ENCODE results near the gene TCL1B. TPM values are rescaled to one million over a fixed set of nuclear protein-coding genes. Genes with fewer than 3 reads are reported as not detected.

Gene TCL1B
- total and polyA plus RNA-seq, 2 of the 8 experiments (the other 6 are each of a cell fraction or from before 2014, with no cell fraction given) = 9.6 to 11.5 TPM

GRCh38 chr14:95679148-95679815, 6.9 kb upstream of the TCL1B start:
- ChIA-PET CTCF (ENCODE audit: partially characterized antibody) (interaction anchor here (0.6 to 5.2 kb wide), 11 partner anchors 8 to 314 kb away, joined by 3 to 46 read pairs (median 7); no protein-coding TSS in a partner anchor), POLR2A (ENCODE audit: partially characterized antibody) (no interaction called here)
- no peak overlapping the region for H4K91ac ChIP-seq (replicated peaks; ENCODE audit: insufficient read length, low read length)
- FAIRE-seq = no peak
- no peak overlapping the region for H2BK15ac ChIP-seq (ENCODE audit: low read length)
- no peak overlapping the region for H2AFZ ChIP-seq (ENCODE audit: low read length)
- 93% methylated on average over 4 of the region's 4 CpGs; no CpG with 5 or more reads in 1 of the 2 experiments for WGBS, 2 experiments (ENCODE audit: extremely low coverage in 1 of 2, insufficient coverage in 1 of 2, insufficient read length in 1 of 2, insufficient replicate concordance in 2 of 2, low coverage in 1 of 2, low lambda C conversion rate in 2 of 2, missing lambda C conversion rate in 1 of 2)
- no peak for DNase-seq (ENCODE audit: low read depth in 1 of 2, low spot score in 2 of 2)
- H3K14ac ChIP-seq (ENCODE audit: insufficient read length) = no peak overlapping the region
- no peak overlapping the region for H2BK12ac ChIP-seq (ENCODE audit: low read depth, low read length)
- H4K8ac ChIP-seq (ENCODE audit: extremely low read depth, insufficient read depth, low read length) = no peak overlapping the region
- no peaks in the 10 kb centered on the region for H3K79me1 ChIP-seq (ENCODE audit: low read depth, low read length)
- no peak overlapping the region for H3K9ac ChIP-seq (replicated peaks in 1 of 4; ENCODE audit: extremely low read depth in 1 of 4, low read depth in 3 of 4, low read length in 3 of 4)
- H3K23ac ChIP-seq (ENCODE audit: insufficient read length) = no peak overlapping the region
- H3K18ac ChIP-seq (ENCODE audit: extremely low read depth, low read length) = no peak overlapping the region
- no peaks in the 10 kb centered on the region; the same call in 1 of the 2 replicates for H3K23me2 ChIP-seq (ENCODE audit: low read depth, low read length)
- H3K4ac ChIP-seq (replicated peaks; ENCODE audit: insufficient read length, low read depth, low read length) = no peak overlapping the region
- peaks cover 0 to 2% of the 10 kb centered on the region in 2 experiments; a peak in 1 of 4 replicates for H3K9me3 ChIP-seq (ENCODE audit: insufficient read depth in 2 of 2, low read depth in 1 of 2, low read length in 1 of 2)
- no peak overlapping the region for H3K56ac ChIP-seq (replicated peaks; ENCODE audit: insufficient read length, low read depth, low read length)
- H2BK20ac ChIP-seq (ENCODE audit: low read length) = no peak overlapping the region
- H3K27me3 ChIP-seq (replicated peaks in 1 of 4; ENCODE audit: control insufficient read depth in 3 of 4, extremely low read depth in 1 of 4, insufficient read depth in 3 of 4, low read length in 3 of 4) = no peaks in the 10 kb centered on the region; a peak in 2 of 7 replicates
- no peaks in the 10 kb centered on the region for H3K36me3 ChIP-seq (ENCODE audit: control insufficient read depth in 2 of 4, insufficient read depth in 4 of 4, low read length in 3 of 4)
- no peak overlapping the region for H2BK120ac ChIP-seq (replicated peaks; ENCODE audit: low read depth, low read length)
- H4K20me1 ChIP-seq (replicated peaks in 1 of 2; ENCODE audit: control insufficient read depth in 1 of 2, insufficient read depth in 2 of 2, low read length in 2 of 2) = no peaks in the 10 kb centered on the region
- no peak overlapping the region for H3K4me3 ChIP-seq (ENCODE audit: extremely low read depth in 1 of 4, insufficient read depth in 2 of 4, low read depth in 3 of 4, low read length in 4 of 4)
- no peak overlapping the region for H2AK5ac ChIP-seq (ENCODE audit: low read depth, low read length)
- no peak overlapping the region for H3K27ac ChIP-seq (ENCODE audit: low read depth, low read length)
- H3K4me1 ChIP-seq (replicated peaks in 1 of 4; ENCODE audit: control insufficient read depth in 3 of 4, insufficient read depth in 4 of 4, low read length in 3 of 4) = peaks cover 2 to 11% (median 3%) of the 10 kb centered on the region in 4 experiments; a peak in 5 of 7 replicates
- no peak overlapping the region for H3K4me2 ChIP-seq (ENCODE audit: insufficient read depth in 1 of 2, low read depth in 2 of 2, low read length in 2 of 2)
- H2BK5ac ChIP-seq (ENCODE audit: low read depth, low read length) = no peak overlapping the region
- no peak overlapping the region for H4K5ac ChIP-seq (ENCODE audit: insufficient read length, low read depth, low read length)
- H3K79me2 ChIP-seq (ENCODE audit: control insufficient read depth in 1 of 2, insufficient read depth in 2 of 2, low read length in 2 of 2) = no peaks in the 10 kb centered on the region
- TF ChIP-seq KDM5A (IDR thresholded peaks at IDR 0.05; ENCODE audit: low read length) = no peak
- no peak for TF ChIP-seq HDAC2 (IDR thresholded peaks at IDR 0.05; ENCODE audit: borderline replicate concordance in 1 of 2, low read depth in 2 of 2, low read length in 2 of 2)
- TF ChIP-seq CREB1 (IDR thresholded peaks at IDR 0.05) = no peak
- TF ChIP-seq TAF7 (optimal IDR thresholded peaks at IDR 0.05; ENCODE audit: borderline replicate concordance, low read depth, low read length) = no peak
- no peak for TF ChIP-seq HDAC6 (IDR thresholded peaks at IDR 0.05; ENCODE audit: low read depth, low read length)
- no peak for TF ChIP-seq BRCA1 (IDR thresholded peaks at IDR 0.05; ENCODE audit: low read depth, low read length)
- TF ChIP-seq TCF12 (IDR thresholded peaks at IDR 0.05; ENCODE audit: low read depth, low read length) = no peak
- TF ChIP-seq PHF8 (conservative IDR thresholded peaks at IDR 0.05; ENCODE audit: low read depth, low read length) = no peak
- TF ChIP-seq SIX5 (IDR thresholded peaks at IDR 0.05; ENCODE audit: low read depth, low read length) = no peak
- TF ChIP-seq RBBP5 (IDR thresholded peaks at IDR 0.05; ENCODE audit: borderline replicate concordance, low read depth, low read length) = no peak
